Astrocyte of the hippocampus (primary cell): ENCODE measurements around the gene RABGAP1L.
"Not testable (repeated sequence)": the region's sequence is repeated elsewhere in the genome, so short reads cannot be mapped to it uniquely, and the experiment has no call there.

Experiments used
- DNase-seq: peaks from one replicate; pipeline ENCODE4 v3.0.0; 2011; ENCODE audit warnings: low read depth, low spot score

Gene RABGAP1L

DNA sequence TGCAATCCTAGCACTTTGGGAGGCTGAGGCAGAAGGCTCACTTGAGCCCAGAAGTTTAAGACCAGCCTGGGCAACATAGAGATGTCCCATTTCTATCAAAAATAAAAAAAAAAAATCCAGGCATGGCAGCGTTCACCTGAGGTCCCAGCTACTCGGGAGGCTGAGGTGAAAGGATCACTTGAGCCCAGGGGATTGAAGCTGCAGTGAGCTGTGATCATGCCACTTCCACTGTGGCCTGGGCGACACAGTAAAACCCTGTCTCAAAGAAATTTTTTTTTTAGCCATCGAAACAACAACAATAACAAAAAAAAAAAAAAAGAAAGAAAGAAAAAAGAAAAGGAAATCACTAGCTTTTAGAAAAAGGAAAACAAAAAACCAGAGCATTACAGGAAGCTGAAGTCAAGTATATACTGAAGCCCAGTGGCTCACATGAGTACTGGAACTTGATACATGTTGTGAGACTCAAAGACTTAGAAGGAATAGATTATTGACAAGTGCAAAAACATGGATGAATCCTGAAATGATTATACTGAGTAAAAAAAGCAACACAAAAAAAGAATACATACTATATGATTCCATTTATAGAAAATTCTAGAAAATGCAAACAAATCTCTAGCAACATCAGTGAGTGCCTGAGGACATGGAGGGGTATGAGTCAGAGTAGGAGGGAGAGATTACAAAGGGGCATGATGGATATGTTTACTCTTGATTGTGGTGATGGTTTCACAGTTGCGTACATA lies 6.1 kb upstream of the RABGAP1L start:
- peak; percentile 33 for DNase-seq

DNA sequence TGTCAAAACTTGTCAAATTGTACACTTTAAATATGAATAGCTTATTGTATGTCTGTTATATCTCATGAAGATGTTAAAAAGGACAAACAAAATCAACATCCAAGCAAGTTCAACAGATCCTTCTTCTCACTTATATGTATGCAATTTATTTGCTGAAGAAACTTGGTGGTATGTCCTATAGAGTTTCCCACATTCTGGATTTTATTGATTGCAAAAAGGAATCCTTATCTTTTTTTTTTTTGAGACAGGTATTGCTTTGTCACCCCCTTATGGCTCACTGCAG lies 5.6 kb upstream of the RABGAP1L start:
- DNase-seq, result no peak

DNA sequence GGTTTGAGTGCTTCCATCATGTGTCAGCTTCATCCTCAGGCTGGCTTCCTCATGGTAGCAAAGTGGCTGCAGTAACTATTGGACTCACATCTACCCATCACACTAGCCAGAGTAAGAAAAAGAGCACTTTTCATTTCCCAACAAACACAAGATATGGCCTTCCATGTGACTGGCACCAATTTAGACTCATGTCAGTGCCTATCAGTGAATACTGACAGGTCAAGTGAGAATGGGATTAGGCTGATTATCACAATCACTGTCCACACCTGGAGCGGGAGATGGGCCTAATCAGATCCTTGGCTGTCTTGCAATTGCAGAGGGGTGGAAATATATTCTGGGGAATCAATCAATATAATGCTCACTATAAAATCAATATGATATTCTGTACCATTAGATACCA lies 2.9 kb upstream of the RABGAP1L start:
- no peak for DNase-seq

DNA sequence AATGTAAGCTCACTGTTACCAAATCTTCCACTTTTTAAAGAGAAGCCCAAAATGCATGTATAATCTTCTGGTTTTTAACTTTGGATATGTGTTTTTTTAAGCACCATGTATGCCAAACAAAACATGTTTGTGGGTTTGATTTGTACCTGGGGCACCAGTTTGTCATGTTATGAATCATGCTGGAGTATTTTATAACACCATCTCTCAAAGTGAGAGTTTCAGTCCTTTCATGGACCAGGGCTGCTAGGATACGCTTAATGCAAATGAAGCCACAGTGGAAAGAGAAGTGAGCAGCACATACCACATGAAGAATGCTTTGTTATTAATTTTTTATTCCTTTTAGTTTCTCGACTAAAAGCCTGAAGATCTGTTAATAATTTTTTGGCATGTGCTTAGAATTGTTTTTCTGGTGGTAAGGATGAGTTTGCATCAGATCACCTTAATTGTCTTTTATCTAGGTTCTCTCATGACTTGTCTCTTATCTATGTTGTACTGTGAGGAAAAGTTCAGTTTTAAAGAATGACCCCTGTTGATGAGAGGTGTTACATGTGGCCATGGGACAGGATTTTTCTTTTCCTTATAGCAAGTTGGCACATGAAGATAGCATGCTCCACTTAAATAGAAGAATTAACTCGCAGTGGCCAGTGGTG lies 2.0 kb upstream of the RABGAP1L start:
- DNase-seq, result peak; percentile 53

DNA sequence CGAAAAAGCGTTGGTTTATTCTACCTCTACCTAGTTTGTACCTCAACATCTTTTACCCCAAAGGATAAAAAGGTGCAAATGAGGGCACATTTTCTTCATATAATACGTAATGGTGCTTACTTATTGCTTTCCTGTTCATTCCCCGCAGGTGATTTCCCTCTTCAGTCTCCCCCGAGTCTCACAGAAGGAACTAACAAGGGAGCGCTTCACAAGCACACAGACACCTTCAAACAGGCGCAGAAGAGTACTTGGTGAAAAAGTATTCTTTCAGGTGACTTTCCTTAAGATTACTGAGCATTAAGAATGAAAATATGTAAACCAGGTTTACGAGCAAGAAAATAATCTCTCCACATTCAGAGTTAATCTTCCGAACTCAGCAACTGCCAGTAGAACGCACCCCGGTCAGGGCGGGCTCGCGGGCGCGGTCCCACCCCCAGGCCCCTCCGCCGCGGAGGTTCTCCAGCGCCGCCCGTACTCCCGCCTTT lies 511 bp upstream of the RABGAP1L start:
- DNase-seq, result no peak

DNA sequence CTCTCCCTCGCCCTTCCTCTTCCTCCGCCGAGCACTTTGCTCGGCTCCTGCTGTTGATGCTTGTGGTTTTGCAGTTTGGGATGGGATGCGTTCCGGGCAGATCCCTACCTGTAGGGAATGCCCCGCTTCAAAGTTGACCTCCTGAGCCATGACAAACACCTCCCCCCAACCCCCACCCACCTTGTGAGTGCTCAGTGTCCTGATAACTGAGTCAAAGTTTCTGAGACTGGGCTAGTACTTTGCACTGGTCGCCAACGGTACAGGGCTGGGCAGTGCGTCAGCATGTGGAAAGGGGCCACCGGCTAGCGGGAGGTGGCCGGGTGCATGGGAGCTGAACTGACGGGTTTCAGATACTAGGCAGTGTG lies 771 bp downstream of the RABGAP1L start:
- peak; percentile 65 for DNase-seq

DNA sequence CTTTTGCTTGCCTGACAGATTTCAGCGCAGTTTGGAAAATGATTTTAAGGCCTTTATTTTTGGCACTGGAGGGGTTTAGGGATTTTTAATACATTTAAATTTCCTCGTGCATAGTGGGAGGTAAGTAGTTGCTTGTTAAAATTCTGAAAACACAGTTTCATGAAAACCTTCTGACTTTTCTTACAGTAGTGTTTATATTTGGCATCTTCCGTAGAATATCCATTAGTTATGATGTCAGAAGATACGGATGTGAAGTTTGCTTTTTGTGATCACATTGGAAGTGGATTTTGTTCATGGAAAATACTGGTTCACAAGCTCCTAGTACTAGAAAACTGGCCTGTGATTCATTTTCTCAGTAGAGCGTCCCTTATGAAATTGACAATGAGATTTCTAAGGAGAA lies 1.3 kb downstream of the RABGAP1L start:
- DNase-seq, result no peak

DNA sequence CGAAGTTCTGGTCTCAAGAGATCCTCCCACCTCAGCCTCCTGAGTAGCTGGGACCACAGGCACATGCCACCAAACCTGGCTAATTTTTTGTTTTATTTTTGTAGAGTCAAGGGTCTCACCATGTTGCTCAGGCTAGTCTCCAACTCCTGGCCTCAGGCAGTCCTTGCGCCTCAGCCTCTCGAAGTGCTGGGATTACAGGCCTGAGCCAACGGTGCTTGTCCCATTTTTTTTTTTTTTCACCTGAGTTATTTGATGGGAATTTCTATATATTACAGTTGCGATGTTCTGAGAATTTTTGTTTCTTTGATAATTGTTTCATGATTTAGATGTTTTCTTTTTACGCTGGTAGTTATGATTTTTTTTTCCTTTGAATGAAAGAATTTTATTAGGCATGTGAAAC lies 2.5 kb downstream of the RABGAP1L start:
- no peak for DNase-seq

DNA sequence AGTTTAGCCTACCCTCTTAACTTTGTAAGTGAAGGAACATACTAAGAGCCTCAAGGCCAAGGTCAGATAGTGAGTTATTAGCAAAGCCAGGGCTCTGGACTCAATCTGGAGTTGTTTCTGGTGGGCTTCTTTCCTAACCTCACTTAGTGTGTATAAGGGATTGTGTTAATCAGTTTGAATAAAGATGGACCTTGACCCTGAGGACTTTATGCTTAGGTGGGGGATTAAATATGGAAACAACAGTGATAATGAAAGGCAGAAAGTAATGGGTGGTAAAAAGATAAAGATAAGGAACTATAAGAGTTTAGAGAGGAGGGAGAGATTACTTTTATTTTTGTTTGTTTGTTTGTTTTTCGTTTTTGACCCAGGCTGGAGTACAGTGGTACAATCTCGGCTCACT lies 5.5 kb downstream of the RABGAP1L start:
- no peak for DNase-seq

DNA sequence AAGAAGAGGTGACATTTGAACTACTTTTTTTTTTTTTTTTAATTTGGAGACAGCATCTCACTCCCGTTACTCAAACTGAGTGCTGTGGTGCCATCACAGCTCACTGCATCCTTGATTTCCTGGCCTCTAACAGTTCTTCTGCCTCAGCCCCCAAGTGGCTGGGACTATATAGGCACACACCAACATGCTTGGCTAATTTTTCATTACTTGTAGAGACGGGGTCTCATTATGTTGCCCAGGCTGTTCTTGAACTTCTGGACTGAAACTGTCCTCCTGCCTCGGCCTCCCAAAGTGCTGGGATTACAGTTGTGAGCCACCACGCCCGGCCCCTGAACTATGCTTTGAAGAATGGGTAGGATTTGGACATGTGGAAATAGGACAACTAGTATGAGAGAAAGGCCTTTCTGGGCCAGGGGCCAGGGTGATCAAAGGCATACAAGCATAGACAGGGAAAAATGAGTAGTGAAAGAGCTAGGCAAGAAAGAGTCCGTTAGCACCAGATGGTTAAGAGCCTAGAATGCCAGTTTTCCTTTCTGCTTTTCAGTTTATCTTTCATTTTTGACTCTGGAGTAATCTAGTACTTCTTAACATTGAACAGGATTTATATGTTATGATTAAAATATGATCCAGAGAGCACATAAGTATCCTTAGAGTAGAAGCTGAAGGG lies 6.3 kb downstream of the RABGAP1L start:
- peak; percentile 39 for DNase-seq

DNA sequence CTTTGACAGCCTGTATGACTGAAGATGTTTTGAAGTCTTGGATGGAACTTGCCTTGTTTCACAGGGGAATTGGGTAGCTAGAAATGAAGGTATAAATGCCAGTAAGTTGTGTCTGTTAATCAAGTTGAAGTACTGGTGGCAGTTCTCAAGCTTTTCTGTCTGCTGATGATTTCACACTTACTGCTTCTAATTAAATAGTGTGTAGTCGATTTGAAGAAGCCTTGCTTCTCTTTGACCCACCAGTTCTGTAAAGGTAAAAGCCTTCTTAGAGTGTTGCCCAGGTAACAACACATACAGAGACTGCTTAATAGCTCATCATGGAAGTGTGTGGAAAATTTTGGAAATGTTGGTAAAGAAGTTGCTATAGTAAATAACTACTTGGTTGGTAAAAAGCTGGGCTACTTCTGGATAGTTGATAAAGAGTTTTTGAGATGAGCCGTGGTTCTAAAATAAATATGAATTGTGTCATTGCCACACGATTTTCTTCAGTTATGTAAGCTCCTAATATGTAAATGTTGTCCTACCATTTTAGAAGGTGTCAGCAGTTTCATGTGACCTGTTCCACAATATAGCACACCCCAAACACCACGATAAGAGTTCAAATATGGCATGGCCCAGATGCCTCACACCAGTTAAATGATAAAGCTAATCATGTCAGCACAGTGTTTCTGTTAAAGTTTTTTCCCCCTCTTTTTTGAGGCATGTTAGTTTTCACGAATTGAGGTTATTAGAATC lies 7.4 kb downstream of the RABGAP1L start:
- DNase-seq, result no peak

DNA sequence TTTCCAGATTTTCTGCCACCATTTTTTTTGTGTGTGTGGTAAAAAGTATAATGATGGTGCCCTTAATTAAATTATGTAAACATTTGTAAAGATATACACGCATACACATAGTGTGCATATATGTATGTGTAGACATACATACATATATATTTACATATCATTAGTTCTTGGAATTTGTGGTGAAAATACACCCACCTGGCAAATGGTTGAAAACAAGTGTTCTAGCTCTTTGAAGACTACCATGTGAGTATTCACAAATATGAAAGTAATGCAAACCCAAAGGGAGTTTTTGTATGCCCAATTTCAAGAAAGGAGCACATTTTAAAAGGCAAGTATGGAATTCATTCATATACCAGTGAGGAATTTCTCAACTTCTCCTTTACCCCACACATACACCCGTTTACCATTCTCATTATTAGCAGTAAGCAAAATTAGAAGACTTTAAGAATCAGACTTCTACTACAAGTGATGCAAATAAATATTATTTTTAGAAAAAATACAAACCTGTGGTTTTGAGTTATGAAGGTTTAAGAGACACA lies 8.0 kb downstream of the RABGAP1L start:
- DNase-seq, result no peak

DNA sequence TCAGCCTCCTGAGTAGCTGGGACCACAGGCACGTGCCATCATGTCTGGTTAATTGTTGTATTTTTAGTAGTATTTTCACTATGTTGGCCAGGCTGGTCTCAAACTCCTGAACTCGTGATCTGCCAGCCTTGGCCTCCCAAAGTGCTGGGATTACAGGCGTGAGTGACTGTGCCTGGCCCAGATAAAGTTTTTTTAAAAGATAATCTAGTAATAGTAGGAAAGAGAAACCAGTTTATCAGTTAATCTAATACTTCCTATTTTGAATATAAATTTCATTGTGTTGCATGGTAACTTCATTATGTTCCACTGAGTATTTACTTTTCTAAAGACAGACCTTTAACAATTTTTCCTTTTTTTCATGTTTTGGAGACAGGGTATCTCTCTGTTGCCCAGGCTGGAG lies 10.0 kb downstream of the RABGAP1L start:
- DNase-seq, result no peak

DNA sequence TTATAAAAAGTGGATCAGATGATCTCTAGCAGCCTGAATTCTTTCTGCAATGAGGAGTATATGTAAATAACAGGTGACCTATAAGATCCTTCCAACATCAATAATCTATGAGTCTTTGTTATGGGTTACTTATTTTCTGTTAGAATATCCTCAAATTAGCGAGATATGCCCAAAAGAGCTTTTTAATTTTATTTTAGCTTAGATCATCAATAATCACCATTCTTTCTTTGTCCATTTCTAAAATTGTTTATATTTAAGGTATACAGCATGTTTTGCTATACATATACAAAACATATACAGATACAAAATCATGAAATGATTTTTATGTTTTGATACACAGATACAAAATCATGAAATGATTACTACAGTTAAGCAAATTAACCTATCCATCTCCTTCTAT lies 11.8 kb downstream of the RABGAP1L start:
- DNase-seq, result no peak

DNA sequence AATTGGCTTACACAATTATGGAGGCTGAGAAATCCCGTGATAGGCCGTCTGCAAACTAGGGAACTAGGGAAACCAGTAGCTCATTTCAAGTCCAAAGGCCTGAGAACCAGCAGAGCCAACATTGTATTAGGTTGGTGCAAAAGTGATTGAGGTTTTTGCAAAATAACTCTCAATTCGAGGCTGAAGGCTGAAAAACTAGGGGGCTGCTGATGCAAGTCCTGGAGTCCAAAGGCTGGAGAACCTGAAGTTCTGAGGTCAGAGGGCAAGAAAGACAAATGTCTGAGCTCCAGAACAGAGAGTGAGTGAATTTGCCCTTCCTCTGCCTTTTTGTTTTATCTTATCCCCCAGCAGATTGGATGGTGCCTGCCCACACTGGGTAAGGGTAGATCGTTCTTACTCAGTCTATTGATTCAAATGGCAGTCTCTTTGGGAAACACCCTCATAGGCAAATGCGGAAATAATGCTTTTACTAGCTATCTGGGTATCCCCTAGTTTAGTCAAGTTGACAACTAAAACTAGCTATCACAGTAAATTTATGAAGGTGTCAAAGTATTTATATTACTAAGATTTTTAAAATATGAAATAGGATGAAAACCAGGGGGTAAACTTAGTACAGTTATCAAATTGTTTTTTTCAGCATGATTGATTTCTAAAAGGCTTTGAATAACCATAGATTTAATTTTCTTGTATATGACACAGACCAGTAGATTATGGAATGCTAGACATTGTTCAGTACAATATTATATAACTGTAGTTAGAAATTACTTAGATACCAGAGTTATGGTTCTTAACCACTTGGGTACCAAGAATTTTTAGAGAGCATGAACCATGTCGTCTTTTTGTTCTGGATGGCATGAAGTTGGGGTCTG lies 15.4 kb downstream of the RABGAP1L start:
- no peak for DNase-seq

DNA sequence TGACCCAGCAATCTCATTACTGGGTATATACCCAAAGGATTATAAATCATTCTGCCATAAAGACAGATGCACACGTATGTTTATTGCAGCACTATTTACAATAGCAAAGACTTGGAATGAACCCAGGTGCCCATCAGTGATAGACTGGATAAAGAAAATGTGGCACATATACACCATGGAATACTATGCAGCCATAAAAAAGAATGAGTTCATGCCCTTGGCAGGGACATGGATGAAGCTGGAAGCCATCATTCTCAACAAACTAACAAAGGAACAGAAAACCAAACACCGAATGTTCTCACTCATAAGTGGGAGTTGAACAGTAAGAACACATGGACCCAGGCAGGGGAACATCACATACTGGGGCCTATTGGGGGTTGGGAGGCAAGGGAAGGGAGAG lies 19.1 kb downstream of the RABGAP1L start:
- DNase-seq, result not testable (repeated sequence)

DNA sequence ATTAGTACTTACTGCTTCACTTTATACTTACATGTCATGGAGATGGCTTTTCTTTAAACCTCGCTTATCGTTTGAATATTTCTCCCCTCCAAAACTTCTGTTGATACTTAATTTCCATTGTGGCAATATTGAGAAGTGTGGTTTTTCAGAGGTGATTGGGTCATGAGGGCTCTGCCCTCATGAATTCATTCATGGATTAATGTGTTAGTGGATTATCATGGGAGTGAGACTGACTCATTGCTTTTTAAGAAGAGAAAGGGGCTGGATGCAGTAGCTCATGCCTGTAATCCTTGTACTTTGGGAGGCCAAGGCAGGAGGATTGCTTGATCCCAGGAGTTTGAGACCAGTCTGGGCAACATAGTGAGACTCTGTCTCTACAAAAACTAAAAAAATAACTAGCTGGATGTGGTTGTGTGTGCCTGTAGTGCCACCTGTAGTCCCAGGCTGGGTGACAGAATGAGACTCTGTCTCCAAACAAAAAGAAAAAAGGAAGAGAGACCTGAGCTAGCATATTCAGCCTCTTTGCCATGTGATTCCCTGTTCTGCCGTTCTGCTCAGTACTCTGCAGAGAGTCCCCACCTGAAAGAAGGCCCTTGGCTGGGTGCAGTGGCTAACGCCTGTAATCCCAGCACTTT lies 30.2 kb downstream of the RABGAP1L start:
- DNase-seq, result no peak

DNA sequence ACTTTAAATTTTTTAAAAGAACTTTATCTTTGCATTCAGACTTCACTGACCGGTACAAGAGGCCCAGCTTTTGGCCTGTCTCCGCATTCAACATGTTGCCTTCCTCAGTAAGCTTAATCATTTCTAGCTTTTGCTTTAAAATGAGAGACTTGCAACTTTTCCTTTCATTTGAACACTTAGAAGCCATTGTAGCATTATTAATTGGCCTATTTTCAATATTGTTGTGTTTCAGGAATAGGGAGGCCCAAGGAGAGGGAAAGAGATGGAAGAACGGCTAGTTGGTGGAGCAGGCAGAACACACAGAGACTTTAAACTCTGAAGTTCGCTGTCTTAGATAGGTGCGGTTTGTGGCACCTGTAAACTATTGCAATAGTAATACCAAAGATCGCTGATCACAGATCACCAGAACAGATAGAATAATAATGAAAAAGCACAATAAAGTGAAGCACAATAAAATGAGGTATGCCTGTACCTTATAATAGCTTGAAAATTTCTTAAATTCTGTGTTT lies 31.4 kb downstream of the RABGAP1L start:
- peak; percentile 10 for DNase-seq

DNA sequence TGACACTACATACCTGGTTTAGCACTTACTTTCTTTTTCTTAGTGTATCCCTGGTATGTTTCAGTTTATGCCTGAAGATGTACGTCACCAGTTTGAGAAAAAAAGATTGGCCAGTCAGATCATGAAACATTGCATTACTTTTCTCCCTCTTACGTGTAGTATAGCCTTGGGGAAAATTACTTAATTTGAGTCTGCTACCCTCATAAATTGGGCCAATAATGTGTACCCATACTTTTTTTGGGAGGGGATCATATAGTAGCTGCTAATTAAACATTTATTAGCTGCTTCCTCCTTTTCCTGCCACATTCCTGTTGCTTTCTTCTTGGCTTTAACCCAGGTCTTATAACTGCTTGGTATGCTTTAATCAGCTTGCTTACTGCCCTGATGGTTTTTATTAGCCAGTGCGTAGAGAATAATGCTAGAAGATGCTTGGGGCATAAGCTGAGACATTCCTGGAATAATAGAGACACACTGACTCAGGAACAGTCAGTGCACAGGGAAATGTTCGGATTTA lies 32.1 kb downstream of the RABGAP1L start:
- peak; percentile 73 for DNase-seq

DNA sequence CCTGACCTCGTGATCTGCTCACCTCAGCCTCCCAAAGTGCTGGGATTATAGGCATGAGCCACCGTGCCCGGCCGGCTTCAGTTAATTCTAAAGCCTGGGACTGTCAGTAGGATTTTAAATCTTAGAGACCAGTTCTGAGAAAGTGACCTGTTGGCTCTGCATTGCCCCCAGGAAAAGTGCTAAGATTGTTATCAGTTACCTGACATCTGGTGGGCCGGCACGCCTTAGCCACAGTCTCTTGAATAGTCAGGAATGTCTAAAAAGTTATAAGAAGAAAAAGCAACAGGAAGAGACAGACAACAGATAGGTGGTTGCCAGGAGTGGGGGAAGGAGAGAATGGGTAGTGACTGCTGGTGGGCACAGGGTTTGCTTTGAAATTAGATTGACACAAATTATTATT lies 35.1 kb downstream of the RABGAP1L start:
- DNase-seq, result no peak
